Measurements from ENCODE around the gene JAM3.

DNA sequence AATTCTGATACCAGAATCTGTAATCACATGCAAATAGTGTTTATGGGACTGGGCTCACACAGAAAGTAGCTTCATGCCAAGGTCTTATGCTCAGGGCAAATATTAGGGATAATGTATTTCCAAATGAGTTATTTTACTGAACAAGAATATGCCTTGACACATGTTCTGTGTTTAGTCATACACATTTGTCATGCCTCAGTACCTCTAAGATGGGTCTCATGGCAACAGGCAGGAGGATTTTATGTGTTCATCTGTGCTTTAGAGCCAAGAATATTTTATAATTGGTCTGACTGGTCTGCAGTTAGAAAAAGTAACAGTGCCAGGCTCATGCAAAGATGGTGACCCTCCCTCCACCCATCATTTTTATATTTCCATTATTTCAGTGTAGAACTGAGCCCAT, 49.1 kb downstream of the JAM3 start:
- TF ChIP-seq POLR2A (IDR thresholded peaks at IDR 0.05) = no peak
- TF ChIP-seq, protein P1, sequence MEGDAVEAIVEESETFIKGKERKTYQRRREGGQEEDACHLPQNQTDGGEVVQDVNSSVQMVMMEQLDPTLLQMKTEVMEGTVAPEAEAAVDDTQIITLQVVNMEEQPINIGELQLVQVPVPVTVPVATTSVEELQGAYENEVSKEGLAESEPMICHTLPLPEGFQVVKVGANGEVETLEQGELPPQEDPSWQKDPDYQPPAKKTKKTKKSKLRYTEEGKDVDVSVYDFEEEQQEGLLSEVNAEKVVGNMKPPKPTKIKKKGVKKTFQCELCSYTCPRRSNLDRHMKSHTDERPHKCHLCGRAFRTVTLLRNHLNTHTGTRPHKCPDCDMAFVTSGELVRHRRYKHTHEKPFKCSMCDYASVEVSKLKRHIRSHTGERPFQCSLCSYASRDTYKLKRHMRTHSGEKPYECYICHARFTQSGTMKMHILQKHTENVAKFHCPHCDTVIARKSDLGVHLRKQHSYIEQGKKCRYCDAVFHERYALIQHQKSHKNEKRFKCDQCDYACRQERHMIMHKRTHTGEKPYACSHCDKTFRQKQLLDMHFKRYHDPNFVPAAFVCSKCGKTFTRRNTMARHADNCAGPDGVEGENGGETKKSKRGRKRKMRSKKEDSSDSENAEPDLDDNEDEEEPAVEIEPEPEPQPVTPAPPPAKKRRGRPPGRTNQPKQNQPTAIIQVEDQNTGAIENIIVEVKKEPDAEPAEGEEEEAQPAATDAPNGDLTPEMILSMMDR (IDR thresholded peaks at IDR 0.05) = no peak
